WI38 (cell line): ENCODE data around the gene ETV6.

Experiments used
- H3K4me3 ChIP-seq: 2 replicates; pipeline ENCODE4 v1.5.1; 2011; ENCODE audit warnings: low read depth, mild to moderate bottlenecking, control low read depth, low read length
- TF ChIP-seq, protein P1 (sequence below): IDR thresholded peaks from 2 replicates; pipeline ENCODE4 v1.5.1; 2012; ENCODE audit warnings: low read depth, mild to moderate bottlenecking, control low read depth, low read length

The ETV6 gene

DNA sequence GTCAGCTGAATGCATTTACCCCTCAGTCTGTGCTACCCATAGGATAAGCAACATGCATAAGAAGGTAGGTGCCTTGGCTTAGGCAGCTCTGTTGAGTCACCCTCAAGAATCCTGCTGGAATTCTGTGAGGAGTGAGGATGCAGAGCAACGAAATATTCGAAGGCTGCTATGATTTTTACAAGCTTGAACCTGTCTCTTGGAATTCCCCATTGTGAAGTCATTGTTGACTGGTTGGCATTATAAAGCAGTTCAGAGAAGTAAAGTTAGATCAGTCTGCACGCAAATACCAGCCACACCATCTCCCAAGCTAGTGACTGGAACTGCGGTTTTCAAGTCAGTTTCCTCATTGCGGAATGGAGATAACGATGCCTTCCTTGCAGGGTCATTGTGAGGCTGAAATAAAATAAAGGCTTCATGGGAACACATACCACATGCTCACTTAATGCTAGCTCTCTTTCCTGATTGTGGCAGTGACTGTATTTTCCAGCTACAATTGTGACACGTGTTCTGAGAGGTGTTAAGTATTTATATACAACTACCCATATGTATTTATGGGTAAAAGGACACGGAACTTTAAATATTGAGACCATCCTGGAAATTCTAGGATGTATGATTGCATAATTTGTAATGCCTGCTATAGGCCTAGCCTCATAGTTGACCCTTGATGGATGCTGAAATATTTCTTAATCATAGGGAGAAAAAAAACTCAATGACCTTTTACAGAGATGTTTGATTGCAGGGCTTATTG, 96.7 kb downstream of the ETV6 start:
- TF ChIP-seq, protein P1, sequence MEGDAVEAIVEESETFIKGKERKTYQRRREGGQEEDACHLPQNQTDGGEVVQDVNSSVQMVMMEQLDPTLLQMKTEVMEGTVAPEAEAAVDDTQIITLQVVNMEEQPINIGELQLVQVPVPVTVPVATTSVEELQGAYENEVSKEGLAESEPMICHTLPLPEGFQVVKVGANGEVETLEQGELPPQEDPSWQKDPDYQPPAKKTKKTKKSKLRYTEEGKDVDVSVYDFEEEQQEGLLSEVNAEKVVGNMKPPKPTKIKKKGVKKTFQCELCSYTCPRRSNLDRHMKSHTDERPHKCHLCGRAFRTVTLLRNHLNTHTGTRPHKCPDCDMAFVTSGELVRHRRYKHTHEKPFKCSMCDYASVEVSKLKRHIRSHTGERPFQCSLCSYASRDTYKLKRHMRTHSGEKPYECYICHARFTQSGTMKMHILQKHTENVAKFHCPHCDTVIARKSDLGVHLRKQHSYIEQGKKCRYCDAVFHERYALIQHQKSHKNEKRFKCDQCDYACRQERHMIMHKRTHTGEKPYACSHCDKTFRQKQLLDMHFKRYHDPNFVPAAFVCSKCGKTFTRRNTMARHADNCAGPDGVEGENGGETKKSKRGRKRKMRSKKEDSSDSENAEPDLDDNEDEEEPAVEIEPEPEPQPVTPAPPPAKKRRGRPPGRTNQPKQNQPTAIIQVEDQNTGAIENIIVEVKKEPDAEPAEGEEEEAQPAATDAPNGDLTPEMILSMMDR, result no peak
- H3K4me3 ChIP-seq, result no peak overlapping the region

DNA sequence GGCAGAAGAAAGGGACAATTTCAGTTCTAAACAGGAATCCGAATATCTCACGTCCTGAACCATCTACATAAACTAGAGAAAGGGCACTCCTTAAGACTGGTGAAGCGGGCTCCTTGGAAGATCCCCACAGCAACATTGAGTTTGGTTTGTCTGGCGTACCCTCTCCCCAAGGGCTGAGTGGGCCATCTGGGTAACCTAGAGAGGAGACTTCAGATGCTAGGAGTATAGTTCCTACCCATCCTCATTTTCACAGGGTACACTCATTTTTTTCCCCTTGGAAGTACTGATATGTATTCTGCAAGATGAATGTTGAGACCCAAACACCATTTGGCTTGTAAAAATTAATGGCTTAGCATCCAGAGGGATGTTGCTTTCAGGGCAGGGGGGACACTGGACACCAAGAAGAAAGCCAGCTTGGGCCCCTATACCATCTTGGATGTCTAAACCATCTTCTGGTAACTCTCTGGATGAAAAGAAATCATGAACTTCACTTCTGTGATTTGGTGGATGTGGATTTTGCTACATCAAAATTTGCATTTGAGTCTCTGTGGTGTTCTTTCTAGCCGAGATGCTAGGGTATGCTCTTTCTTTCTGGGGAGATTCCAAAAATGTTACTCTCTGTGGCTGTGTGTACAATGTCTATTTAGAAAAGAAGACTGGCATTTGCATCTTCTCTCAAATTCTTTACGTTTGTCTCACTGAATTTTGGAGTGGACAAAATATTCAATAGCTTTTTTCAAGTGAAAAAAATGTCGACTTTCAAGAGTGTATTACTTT, 97.7 kb downstream of the ETV6 start:
- no peak overlapping the region for H3K4me3 ChIP-seq
- TF ChIP-seq, protein P1, result no peak

DNA sequence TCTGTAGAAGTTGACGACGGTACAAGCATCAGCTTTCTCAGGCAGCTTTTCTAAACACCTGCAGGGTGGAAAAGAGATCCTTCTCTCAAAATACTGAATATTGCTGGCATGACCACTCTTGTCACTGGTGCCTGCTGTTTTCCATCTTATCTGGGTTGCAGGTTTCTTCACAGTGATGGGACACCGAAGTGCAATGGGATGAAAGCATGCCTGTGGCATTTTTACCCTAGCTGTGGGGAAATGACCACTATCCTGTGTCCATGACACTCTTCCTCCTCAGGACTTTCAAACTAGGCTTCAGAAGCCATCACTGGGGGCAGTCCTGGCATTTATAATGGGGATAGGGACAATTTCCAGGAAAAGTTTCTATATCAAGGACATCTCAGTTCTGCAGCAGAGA, 98.5 kb downstream of the ETV6 start:
- TF ChIP-seq, protein P1, result no peak
- H3K4me3 ChIP-seq, result no peak overlapping the region

DNA sequence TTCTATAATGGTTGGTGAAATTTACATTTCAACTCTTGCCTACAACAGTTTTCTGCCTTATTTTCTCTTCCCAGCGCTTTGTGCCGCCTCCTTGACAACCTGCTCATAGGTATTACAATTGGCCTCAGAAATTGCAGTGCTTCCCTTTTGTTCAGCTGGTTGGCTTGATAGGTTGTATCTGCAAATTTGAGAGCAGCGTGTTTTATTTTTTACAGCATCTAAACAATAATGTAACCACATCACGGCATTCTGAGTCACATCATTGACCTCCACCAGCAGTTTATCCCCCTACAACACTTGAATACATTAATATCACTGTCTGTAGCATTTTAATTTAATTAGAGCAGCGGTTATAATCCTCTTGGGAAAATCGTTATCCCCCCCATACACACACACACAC, 99.4 kb downstream of the ETV6 start:
- TF ChIP-seq, protein P1, result no peak

DNA sequence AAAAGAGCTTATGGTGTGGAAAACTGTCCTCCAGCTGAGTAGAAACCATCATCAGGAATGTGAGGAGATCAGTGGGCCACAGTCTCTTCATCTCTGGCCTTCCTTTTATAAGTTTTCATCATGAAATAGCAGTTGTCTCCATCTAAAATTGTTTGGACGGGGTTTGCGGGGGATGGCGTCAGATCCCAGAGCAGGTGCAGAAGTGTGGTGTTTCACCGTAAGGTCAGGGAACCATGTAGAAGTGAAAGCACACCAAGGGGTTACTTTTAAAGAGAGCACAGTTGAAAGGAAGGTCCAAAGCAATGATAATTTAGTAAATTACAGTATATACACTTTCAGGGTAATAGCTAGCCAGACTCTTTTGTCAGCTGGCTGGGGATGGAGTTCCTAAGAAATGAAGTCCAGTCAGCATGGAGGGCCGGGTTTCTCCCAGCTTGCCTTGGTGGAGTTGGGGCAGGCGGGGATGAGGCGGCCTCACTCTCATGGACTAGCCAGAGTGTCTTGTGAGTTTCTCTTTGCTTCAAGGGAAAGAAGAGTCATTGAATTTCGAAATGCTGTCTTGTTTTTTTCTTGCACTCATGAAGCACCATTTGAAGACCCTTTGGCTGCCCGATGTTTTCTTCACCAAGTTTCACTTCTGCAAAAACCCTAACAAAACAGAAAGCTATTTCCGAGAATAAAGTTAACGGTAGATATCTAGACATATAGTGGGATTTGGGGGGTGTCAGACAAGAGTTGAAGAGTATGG, 100.6 kb downstream of the ETV6 start:
- TF ChIP-seq, protein P1, result no peak
- H3K4me3 ChIP-seq, result no peak overlapping the region

More for the DNA sequence above, 99.4 kb downstream of the ETV6 start:
- no peak overlapping the region for H3K4me3 ChIP-seq

DNA sequence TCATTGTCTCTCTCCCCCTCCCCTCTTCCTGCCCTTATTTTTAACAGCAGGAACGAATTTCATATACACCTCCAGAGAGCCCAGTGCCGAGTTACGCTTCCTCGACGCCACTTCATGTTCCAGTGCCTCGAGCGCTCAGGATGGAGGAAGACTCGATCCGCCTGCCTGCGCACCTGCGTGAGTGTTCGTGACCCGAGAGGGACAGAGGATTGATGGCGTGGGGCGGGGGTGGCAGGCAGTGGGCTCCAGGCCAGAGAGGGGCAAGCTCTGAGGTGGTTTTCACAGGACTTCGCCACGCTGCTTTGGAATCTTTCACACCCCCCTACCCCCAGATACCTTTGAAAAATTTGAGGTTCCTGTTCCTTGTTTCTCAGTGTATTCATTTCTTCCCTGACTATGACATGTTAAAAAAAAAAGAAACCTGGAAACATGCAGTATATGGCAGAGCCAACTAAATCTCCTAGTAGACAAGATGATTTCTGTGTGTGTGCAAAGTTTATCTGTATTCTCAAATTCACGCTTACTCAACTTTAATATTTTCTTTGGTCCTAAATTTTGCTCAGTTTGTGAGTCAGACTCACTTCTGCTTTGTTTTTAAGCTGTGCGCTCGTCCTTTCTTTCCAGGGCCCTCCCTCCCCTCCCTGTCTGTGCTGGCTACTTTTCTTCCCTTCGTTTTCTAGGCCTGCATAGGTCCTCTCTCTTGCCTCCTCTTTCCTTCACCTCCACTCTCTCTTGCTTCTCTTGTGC, 103.1 kb downstream of the ETV6 start:
- TF ChIP-seq, protein P1, result no peak

More for the DNA sequence above, 103.1 kb downstream of the ETV6 start:
- H3K4me3 ChIP-seq, result no peak overlapping the region
